GM18502 (cell line): ENCODE data around the gene DNAJB11.

Experiments used
- ATAC-seq: cut with Tn5 transposase; IDR thresholded peaks from one replicate; pipeline ENCODE4 v1.9.1; 2021; ENCODE audit warnings: mild to moderate bottlenecking; ENCODE audit not compliant: unreplicated experiment, poor library complexity

Gene DNAJB11

DNA sequence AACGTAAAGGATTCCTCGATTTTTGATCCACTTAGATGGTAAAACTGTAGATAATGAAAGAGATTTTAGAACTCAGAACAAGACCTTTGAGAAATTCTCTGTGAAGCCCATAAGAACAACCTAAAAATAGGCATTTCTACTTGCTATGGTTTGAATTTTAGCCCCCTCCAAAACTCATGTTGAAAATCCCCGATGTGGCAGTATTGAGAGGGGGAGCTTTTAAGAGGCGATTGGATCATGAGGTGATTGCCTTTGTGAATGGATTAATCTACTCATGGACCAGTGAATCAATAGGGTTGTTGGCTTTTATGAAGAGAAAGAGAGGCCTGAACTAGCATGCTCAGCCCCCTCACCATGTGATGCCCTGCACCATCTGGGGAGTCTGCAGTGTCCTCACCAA lies 22.2 kb downstream of the DNAJB11 start:
- no peak for ATAC-seq

DNA sequence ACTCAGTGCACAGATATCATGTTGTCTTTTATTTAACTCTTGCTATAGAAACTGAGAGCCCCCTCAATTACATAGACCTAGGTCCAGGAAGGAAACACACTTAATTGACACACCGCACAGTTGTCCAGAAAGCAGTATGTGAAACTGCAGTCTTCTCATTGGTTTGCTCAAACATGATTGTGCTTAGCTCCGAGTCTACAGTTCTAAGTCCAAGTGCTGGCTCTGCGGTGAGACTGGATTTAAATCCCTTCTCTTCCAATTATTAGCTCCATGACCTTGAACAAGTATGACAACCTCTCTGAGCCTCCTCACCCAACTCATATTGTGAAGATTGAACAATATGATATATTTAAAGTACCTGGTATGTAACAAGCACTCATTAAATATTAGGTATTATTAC lies 23.3 kb downstream of the DNAJB11 start:
- ATAC-seq: no peak

DNA sequence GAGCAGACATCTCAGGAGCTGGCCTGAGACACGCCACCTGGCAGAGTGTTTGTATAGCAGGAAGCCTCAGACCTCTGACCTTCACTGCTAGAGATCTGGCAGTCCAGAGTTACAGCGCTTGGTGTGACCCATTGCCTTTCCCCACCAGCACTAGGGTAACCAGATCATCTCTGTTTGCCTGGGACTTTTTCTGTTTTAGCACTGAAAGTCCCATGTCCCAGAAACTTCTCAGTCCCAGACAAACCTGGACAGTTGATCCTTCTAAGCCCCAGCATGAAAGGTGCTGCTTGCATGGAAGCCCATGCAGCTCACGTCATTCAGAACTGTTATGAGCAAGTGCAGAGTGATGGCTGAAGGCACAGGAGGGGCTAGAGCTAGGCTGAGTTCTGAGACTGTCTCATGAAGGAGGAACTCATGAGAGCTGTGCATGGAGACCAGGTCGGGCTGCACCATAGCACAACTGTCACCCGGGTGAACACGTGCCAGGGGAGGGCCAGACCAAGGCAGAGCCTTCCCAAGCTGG lies 24.1 kb downstream of the DNAJB11 start:
- no peak for ATAC-seq

DNA sequence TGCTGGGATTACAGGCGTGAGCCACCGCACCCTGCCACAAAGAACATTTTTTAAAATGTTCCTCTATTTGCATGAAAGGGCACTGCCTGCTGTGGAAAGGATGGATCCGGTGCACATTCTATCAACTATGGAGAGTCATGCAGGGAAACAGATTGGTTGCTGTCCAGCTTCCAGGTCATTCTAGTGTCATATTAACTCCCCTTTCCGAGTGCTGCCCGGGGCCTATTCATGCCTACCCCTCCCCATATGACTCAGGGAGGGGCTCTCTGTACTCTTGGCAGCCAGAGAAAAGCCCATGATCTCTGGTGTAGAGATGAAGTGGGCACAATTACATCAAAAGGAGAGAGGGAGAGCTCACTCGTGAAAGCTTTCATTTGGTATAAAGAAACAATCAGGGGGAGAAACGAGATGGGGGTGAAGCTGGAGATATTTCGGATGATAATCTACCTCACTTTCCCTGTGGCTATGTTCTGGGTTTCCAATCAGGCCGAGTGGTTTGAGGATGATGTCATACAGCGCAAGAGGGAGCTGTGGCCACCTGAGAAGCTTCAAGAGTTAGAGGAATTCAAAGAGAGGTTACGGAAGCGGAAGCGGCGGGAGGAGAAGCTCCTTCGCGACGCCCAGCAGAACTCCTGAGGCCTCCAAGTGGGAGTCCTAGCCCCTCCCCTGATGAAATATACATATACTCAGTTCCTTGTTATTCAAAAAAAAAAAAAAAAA lies 26.2 kb downstream of the DNAJB11 start:
- ATAC-seq: no peak

DNA sequence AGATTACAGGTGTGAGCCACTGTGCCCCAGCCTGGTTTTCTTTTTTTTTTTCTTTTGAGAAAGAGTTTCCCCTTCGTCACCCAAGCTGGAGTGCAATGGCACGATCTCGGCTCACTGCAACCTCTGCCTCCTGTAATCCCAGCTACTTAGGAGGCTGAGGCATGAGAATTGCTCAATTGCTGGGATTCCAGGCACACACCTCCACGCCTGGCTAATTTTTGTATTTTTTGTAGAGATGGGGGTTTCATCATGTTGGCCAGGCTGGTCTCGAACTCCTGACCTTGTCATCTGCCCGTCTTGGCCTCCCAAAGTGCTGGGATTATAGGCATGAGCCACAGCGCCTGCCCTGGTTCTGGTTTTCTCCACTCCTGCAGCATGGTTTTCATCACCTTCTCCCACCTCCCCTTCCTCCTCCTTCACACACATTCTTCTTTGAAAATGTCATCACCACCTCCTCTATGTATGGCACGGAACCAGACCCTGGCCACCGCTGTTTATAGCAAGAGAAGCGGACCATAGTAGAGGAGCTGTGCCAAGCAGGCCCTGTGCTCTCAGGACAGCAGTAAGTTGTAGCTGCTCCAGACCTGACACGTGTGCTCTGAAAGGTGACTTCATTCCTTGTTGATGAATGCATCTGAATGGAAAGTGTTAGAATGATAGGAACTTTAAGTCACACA lies 27.7 kb downstream of the DNAJB11 start:
- no peak for ATAC-seq

DNA sequence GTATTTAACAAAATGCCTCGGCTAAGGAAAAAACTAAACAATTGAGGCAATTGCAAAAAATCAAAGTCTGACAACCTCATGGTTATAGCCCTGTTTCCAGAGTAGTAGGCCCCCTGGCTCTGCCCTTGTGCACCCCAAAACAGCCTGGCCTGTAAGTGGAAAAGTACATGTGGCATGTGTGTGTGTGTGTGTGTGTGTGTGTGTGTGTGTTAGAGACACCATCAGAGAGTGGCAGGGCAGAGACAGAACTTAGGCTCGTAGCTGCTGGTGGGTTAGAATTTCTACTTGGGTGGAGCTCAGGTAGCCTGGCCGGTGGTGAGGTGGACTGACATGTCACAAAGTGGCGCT lies 28.2 kb downstream of the DNAJB11 start:
- no peak for ATAC-seq

DNA sequence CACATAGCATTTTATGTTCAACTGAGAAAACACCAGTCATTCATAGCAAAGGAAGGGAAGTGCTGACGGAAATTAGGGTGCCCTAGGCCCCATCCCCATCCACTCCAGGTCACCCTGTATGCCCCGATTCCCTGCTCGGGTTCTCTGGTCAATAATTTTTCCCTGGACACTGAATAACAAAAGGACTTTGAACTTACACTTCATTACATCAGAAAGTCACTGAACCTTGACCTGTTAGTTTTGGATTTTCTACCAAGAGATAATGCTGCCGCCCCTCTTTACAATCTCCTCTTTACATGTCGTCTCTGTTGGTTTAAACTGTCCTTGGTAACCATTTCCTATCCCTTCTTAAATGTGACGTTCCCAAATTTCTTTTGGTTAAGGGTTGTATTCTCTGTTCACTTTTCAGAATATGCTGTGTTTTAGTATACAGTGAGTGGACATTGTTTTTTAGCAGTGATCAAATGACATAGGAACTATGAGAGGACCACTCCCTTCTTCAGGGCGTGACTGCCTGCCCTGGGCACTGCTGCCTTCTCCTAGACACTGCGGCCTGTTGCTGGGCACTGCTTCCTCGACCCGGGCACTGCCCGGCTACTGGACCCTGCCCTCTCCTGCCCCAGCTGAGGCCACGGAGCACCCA lies 28.7 kb downstream of the DNAJB11 start:
- no peak for ATAC-seq

DNA sequence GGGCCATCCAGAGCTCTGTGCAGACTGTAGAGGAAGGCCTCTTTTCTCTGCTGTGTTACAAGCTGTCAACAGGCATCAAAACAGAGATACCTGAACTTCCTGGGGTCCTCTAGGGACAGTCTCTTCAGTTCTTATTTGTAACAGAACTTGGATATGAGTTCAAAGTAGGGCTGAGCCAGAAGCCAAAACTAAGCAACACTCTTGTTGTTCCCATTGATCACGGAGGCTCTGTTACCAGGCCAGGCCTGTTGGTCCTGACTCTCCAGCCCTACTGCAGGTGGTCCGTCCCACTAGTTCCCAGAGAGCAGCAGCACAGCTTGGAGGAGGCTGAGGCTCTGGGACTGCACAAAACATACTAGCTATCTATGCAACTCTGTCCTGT lies 29.3 kb downstream of the DNAJB11 start:
- ATAC-seq: no peak

DNA sequence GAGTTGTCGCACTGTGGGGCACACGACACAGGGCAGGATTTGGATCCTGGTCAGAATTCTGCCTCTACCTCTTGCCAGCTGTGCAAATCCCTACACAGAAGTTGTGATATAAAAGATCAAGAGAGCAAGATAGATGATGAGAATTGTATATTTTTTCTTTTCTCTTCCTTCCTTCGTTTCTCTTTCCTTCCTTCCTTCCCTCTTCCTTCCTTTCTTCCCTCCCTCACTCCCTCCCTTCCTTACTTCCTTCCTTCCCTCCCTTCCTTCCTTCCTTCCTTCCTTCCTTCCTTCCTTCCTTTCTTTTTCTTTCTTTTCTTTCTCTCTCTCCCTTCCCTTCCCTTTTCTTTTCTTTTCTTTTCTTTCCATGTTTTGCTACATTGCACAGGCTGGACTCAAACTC lies 30.4 kb downstream of the DNAJB11 start:
- ATAC-seq: no peak

DNA sequence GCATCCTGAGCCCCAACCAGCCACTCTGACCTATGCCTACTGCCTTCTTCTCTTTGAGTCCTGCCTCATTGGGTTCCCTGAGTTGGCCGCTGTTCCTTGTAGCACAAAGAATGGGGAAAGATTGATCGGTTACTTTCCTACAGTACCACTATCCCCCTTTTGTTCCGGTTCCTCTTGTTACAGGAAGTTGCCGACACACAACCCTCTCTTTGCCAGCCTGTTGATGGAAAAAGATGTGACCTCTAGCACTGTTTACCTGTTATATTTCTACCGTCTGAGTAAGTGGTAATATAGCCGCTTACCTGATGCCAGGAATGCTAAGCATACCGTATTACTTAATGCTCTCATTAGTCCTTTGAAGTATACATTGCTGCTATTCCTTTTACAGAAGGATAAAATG lies 32.6 kb downstream of the DNAJB11 start:
- ATAC-seq: no peak

DNA sequence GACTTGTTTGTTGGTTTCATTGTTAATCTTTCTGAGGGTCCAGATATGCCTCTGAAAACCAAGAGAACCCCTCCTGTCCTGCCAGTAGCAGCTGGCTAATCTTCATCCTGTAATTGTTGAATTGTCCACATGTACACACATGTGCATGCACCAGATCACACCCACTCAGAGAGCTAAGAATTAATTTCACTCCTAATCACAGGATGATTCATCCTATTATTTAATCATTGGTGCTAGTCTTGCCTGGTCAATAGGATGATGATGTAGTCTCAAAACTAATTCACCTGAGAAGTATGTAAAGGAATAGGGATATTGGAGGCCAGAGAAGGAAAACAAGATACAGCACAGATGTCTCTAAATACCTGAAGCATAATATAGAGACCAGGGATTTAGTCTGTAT lies 34.6 kb downstream of the DNAJB11 start:
- ATAC-seq: no peak

DNA sequence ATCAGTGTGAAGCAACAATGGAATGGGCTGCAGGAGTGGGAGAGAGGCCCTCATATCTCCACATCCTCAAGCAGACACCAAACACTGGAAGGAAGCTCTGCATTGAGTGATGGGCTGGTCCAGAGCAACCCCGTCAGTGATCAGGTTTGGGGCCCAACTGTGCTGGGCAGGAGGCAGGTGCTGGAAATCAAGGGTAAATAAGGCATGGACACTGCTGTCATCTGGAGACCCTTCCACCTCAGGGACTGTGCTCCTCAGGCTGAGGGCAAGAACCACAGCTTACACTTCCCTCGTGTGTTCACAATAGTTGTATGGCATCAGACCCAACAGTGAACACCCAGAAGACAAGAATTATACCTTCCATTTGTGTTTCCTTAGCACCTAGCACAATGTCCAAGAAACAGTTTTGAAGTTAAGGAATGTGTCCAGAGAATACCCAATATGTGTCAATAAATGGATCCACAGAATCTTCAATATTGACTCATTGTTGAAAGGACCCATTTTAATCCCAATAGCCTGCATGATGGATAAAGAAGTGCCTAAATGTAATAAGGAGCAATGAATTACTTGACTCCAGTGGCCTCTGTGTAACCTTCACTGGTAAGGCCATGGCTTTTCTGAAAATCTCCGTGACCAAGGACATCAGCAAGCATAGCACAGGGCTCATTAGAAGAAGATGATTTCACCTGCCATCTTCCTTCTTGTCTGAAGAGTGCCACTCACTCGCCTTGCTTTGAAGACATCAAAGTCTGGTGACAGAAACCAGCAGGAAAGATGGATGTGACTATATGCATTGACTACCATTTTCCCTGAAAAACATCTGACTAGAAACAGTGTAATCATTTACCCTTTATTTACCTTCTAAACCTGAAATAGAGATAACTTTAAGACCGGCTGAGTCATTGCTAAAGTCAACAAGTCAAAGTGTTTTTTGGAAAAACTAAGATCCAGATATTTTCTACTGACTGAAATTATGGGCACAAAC lies 35.3 kb downstream of the DNAJB11 start:
- no peak for ATAC-seq

DNA sequence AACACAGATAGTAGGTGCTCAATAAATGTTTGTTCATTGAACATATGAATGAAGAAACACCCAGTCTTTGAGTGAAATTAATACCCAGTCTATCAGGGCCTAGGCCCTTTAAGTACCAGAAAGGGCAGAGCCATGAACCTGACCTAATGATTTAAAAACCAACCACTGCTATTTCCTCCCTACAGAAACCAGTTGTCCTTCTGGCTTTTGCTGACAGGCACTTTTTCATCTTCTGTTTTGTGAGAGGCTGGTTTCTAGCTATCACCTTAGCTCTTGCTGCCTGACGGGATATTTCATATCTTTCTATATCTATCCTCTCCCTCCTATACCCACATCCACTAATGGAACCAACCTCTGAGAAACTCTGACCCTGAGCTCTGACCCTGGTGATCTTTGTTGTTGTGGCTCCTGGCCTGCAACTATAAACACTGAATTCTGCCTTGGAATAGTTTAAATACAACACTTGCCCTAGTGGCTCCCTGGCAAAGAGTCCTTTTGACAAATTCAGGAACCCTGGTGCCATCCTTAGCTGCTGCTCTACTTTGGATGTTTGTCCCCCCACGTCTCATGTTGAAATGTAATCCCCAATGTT lies 38.2 kb downstream of the DNAJB11 start:
- no peak for ATAC-seq

DNA sequence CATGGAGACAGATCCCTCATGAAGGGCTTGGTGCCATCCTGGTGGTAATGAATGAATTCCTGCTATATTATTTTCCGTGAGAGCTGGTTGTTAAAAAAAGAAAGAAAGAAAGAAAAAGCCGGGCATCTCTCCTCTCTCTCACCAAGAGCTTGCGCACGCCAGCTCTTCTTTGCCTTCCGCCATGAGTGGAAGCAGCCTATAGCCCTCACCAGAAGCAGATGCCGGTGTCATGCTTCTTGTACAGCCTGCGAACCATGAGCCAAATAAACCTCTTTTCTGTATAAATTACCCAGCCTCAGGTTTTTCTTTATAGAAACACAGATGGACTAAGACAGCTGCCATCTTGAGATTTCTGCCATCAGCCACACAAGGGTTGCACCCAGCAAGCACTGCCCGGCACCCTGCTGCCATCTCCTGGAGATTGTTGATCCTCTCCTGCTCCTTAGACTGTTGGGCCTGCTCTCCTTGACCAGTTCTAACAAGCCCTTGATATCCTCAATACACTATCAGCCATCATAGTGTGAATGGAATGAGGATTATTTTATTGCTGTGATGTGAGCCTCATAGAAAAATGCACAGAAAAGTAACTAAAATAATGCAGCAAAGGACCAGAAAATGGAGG lies 38.8 kb downstream of the DNAJB11 start:
- no peak for ATAC-seq

DNA sequence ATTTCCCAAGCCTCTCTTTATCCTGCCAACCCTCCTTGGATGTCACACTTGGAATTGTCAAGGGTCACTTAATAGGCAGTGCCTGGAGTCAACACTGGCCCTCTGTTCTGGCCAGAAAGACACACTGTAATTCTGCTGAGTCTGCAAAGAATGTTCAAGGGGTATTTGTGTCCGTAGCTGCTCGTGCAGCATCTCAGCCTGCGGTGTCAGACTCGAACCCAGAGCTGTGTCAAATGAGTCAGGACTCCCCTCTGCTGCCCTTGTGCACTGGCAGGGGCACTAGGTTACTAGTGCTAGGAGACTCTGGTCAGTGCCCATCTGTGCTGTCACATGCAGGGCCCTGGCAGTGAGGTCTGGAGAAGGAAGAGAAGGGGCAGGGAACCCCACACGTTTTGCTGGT lies 41.5 kb downstream of the DNAJB11 start:
- no peak for ATAC-seq

DNA sequence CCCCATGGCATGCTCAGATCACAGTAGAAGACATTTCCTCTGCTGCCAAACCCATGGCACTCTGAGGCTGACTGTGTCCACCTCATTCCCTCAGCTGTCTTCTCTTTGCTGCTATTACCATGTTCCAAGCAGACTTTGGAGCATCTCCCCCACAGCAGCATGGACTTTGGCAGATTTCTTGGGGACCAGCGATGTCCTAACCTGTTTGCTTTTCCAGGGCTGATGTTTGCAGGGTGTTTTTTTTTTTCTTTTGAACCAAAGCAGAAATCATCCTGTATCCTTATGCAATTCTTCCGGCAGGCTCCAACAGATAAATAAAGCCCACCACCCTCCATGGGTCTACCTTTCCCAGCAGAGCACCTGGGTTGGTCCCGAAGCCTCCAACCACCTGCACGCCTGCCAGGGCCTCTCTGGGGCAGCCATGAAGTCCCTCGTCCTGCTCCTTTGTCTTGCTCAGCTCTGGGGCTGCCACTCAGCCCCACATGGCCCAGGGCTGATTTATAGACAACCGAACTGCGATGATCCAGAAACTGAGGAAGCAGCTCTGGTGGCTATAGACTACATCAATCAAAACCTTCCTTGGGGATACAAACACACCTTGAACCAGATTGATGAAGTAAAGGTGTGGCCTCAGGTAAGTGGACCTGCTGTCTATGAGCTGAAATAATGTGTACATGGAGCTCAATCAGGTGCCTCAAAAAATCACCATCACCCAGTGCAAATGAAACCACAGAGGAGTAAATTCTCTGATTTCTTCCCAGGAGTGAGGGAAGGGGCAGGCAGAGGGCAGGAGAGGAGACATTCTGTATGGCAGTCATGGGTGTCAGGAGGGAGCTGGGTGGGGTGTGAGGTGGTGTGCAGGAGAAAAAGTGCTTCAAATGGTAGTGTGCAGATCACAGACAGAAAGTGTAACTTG lies 42.5 kb downstream of the DNAJB11 start, which contains the start of gene AHSG:
TSS of gene AHSG (plus strand) at position 340 of the 916 bp plus-strand sequence. CDS start at position 422, 82 bp downstream.
- no peak for ATAC-seq

DNA sequence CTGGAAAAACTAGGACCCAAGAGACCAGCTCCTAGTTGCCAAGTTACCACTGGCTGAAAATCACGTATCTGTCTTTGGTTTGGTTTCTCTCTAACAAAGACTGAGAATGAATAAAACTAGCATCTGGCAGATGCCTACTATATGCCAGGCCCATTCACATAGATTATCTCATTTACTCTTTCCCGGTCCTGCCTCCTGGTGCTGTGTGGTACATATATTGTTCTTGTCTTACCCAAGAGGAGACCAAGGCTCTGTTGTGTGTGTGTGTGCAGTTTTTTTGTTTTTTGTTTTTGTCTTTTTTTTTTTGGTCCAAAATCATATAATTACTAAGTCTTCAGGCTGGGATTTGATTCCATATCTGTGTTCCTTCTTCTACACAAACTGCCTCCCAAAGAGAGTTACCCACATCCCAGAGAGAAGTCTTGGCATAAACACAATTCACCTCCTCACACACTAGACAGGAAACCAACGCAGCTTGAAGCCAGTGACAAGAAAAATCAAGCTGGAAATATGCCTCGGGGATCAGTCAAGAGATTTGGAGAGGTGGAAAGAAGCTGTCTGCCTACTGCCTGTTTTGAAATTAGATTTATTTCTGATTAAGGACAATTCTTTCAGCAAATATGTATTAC lies 43.2 kb downstream of the DNAJB11 start:
- ATAC-seq: no peak

DNA sequence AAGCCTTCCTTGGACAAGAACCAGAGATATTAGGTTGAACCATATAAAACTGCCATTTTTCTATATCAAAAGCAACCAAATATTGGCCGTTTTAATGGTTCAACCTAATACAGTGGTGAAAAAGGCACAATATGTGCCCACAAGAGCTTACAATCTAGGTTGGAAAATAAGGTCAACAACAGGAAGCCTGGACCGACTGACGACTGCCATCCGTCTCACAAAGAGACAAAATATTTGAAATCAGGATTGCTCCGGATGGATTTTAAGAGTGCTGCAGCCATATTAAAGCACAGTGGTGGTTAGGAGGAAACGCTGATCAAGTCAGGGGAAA lies 43.7 kb downstream of the DNAJB11 start:
- no peak for ATAC-seq
